Calu3 (cell line): ENCODE results near the gene IGF1R. TPM values are rescaled to one million over a fixed set of nuclear protein-coding genes. Genes with fewer than 3 reads are reported as not detected.
A peak's percentile ranks its signal among the peaks of the same experiment; 100 is the strongest.

Experiments
- BruUV-seq: library from RNA; stranded (reverse); fragments of 400-500 nt; replicated peaks from 2 replicates; lab custom pipeline; 2021; lab: Mats Ljungman, UMichigan
- CTCF ChIA-PET: fragments of 300-600 bp; sonication (Branson Sonifier 250); formaldehyde crosslinking; loops from one replicate; lab custom pipeline; 2022; ENCODE audit warnings: antibody characterized with exemption; lab: Charles Lee
- DNase-seq: peaks from one replicate; pipeline ENCODE4 v3.0.0; 2022
- H3K27ac Mint-ChIP-seq: one replicate; pipeline ENCODE4 v1.8.0; 2022; ENCODE audit warnings: mixed read lengths; ENCODE audit not compliant: unreplicated experiment
- H3K27me3 Mint-ChIP-seq: one replicate; pipeline ENCODE4 v1.8.0; 2022; ENCODE audit warnings: mixed read lengths; ENCODE audit not compliant: unreplicated experiment
- H3K36me3 Mint-ChIP-seq: one replicate; pipeline ENCODE4 v1.8.0; 2022; ENCODE audit warnings: mild to moderate bottlenecking, moderate library complexity, mixed read lengths; ENCODE audit not compliant: insufficient read depth, unreplicated experiment
- H3K4me1 Mint-ChIP-seq: one replicate; pipeline ENCODE4 v1.8.0; 2022; ENCODE audit warnings: mild to moderate bottlenecking, low read depth, mixed read lengths; ENCODE audit not compliant: unreplicated experiment
- H3K4me3 Mint-ChIP-seq: one replicate; pipeline ENCODE4 v1.8.0; 2022; ENCODE audit warnings: mild to moderate bottlenecking, low read depth, moderate library complexity, mixed read lengths; ENCODE audit not compliant: unreplicated experiment
- H3K9me3 Mint-ChIP-seq: one replicate; pipeline ENCODE4 v1.8.0; 2022; ENCODE audit warnings: low read depth, mixed read lengths; ENCODE audit not compliant: unreplicated experiment
- intact Hi-C: fragments of 100-400 bp; cut with micrococcal nuclease; formaldehyde crosslinking; loops from one replicate; pipeline ENCODE4 v1.10.0; 2022; ENCODE audit not compliant: unreplicated experiment
- total RNA-seq: library from RNA; stranded (reverse); gene quantifications from 2 replicates; pipeline ENCODE4 v1.2.3, GENCODE V29; 2022
- TF ChIP-seq, protein P1 (sequence below): fragments of 200-600 bp; IDR thresholded peaks from one replicate; pipeline ENCODE4 v1.8.0; 2022; ENCODE audit warnings: antibody characterized with exemption; ENCODE audit not compliant: unreplicated experiment

The IGF1R gene
- total RNA-seq, 1 experiment from 2014 or later: 73.9 TPM

DNA sequence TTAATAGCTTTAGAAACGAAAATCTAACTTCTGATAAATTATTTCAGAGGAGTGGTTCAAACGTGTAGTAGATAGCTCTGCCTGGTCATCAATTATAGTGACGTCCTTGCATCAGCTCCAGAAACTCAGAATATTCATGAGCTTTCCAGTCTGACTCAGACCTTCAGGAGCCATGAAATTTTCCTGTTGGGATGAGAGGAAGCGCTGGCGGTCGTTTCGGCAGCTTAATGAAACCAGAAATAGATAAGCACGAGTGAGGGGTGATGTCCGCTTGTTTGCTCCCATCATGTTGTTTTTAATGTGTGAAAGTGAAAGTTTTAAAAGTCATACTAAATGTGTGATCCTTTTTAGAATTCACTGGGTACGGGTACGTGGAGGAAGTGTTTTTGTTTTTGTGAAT, 218.2 kb downstream of the IGF1R start:
- CTCF ChIA-PET: interaction anchor here (0.7 to 1.0 kb wide), 2 partner anchors 15 to 189 kb away, joined by 3 read pairs; no protein-coding TSS in a partner anchor
- no peaks in the 10 kb centered on the region for H3K9me3 Mint-ChIP-seq
- intact Hi-C loops: no loop called here
- H3K4me1 Mint-ChIP-seq: peaks cover 12% of the 10 kb centered on the region
- H3K27me3 Mint-ChIP-seq: no peaks in the 10 kb centered on the region
- TF ChIP-seq, protein P1, sequence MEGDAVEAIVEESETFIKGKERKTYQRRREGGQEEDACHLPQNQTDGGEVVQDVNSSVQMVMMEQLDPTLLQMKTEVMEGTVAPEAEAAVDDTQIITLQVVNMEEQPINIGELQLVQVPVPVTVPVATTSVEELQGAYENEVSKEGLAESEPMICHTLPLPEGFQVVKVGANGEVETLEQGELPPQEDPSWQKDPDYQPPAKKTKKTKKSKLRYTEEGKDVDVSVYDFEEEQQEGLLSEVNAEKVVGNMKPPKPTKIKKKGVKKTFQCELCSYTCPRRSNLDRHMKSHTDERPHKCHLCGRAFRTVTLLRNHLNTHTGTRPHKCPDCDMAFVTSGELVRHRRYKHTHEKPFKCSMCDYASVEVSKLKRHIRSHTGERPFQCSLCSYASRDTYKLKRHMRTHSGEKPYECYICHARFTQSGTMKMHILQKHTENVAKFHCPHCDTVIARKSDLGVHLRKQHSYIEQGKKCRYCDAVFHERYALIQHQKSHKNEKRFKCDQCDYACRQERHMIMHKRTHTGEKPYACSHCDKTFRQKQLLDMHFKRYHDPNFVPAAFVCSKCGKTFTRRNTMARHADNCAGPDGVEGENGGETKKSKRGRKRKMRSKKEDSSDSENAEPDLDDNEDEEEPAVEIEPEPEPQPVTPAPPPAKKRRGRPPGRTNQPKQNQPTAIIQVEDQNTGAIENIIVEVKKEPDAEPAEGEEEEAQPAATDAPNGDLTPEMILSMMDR: no peak
- peaks cover 16% of the 10 kb centered on the region for H3K36me3 Mint-ChIP-seq
- peak overlapping the region; percentile 61 for H3K4me3 Mint-ChIP-seq
- H3K27ac Mint-ChIP-seq: peak overlapping the region; percentile 10
- DNase-seq: no peak
- no TSS peak for BruUV-seq

DNA sequence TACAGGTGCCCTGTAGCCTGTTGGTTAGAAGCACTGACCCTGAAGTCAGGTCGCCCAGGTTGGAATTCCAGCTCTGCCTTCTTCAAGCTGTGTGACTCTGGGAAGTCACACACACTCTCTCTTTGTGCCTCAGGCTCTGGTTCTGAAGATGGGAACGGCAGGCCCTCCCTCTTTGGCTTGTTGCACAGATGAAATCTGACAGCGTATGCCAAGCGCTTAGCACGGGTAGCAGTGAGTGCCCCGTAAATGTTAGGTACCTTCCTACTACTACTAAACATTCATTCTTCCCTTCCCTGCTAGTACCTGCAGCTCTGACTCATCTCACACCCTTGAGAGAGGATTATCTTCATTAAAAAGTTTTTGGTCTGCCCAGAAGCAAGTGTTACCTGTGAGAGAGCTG, 220.2 kb downstream of the IGF1R start:
- intact Hi-C loops: no loop called here

DNA sequence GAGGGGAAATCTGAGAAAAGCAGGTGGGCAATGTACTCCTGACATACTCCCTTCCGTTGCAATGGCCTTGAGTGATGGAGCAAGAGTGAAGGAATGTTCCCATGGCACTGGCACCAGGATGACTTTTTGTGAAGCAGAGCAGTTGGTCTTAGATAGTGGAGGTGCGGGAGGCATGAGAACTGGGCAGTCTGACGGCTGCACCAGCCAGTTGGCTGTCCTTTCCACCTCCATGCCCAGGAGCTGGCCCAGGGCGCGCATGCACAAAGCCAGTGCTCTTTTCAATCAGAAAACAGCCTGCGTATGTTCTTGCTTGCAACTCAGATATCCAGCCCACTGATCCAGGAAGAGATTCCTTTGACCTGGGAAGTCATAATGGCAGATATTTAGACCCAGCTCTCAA, 222.4 kb downstream of the IGF1R start:
- Mint-ChIP-seq H3K36me3 (peaks cover 8% of the 10 kb centered on the region), H3K9me3 (no peaks in the 10 kb centered on the region), H3K4me3 (no peak overlapping the region), H3K4me1 (no peaks in the 10 kb centered on the region), H3K27ac (no peak overlapping the region), H3K27me3 (no peaks in the 10 kb centered on the region)
- no TSS peak for BruUV-seq
- DNase-seq: no peak
- CTCF ChIA-PET: no interaction called here
- TF ChIP-seq, protein P1: no peak
- intact Hi-C loops: no loop called here

More for the DNA sequence above, 220.2 kb downstream of the IGF1R start:
- no peak for DNase-seq
- no TSS peak for BruUV-seq
- Mint-ChIP-seq H3K27me3 (no peaks in the 10 kb centered on the region), H3K36me3 (peaks cover 16% of the 10 kb centered on the region), H3K9me3 (no peaks in the 10 kb centered on the region), H3K4me3 (no peak overlapping the region), H3K4me1 (no peaks in the 10 kb centered on the region), H3K27ac (no peak overlapping the region)
- CTCF ChIA-PET: no interaction called here
- TF ChIP-seq, protein P1: no peak

- H3K36me3 Mint-ChIP-seq: no peaks in the 10 kb centered on the region
- H3K9me3 Mint-ChIP-seq: no peaks in the 10 kb centered on the region
- H3K27me3 Mint-ChIP-seq: no peaks in the 10 kb centered on the region
- BruUV-seq: no TSS peak
- no peak for DNase-seq
- H3K4me3 Mint-ChIP-seq: no peak overlapping the region
- CTCF ChIA-PET: no interaction called here
- H3K4me1 Mint-ChIP-seq: no peaks in the 10 kb centered on the region
- H3K27ac Mint-ChIP-seq: no peak overlapping the region
- TF ChIP-seq, protein P1: no peak
- intact Hi-C loops: no loop called here
These were observed 224.4 kb downstream of the IGF1R start for GRCh38 chr15:98872774-98873173.
